HG02623 (cell line): ENCODE data around the gene CHRNB2.
"Not testable (repeated sequence)": the region's sequence is repeated elsewhere in the genome, so short reads cannot be mapped to it uniquely, and the experiment has no call there.

Experiments
- ATAC-seq: cut with Tn5 transposase; IDR thresholded peaks from one replicate; pipeline ENCODE4 v1.9.1; 2021; ENCODE audit warnings: moderate library complexity; ENCODE audit not compliant: unreplicated experiment

Gene CHRNB2, protein sequence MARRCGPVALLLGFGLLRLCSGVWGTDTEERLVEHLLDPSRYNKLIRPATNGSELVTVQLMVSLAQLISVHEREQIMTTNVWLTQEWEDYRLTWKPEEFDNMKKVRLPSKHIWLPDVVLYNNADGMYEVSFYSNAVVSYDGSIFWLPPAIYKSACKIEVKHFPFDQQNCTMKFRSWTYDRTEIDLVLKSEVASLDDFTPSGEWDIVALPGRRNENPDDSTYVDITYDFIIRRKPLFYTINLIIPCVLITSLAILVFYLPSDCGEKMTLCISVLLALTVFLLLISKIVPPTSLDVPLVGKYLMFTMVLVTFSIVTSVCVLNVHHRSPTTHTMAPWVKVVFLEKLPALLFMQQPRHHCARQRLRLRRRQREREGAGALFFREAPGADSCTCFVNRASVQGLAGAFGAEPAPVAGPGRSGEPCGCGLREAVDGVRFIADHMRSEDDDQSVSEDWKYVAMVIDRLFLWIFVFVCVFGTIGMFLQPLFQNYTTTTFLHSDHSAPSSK

DNA sequence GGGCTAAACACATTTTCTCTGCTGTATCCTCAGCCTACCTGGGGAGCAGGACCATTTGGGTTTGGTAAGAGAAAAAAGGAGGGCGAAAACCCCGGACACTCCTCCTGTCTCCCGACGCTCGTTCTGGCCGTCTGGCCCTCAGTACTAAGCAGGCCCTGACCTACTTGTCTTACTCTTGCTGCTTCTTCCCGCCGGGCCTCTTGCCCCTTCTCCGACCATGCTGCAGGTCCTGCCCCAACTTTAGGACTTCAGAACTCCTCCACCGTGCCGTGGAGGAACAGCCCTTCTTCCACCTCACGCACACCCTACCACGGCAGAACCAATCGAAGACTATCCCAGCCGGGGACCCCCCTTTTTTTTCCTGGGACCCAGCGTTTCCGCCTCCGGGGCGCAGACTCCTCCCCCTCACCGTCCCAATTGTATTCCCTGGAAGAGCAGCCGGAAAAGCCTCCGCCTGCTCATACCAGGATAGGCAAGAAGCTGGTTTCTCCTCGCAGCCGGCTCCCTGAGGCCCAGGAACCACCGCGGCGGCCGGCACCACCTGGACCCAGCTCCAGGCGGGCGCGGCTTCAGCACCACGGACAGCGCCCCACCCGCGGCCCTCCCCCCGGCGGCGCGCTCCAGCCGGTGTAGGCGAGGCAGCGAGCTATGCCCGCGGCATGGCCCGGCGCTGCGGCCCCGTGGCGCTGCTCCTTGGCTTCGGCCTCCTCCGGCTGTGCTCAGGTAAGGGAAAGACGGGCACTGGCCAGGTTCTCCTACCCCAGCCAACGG is at the start of gene CHRNB2:
TSS of gene CHRNB2 (plus strand) at position 393 of the 771 bp plus-strand sequence. CDS start at position 660, 267 bp downstream.
- ATAC-seq = no peak

DNA sequence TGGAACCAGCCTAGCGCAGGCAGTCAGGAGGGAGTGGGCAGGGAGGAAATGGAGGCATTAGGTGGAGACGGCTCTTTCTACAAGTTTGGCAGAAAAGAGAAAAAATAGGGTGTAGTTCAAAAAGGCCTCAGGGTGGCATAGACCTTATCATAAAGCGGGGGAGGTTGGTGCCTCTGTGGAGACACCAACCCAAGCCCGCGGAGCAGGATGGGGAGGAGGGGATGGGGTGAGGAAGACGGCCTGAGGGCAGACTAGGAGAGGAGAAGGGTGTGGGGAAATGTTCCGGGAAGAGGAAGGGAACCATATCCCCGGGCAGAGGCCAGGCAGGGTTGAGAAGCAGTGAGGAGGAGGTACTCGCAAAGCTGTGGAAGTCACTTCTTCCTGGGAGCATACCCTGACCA is 48.0 kb upstream of the CHRNB2 start:
- no peak for ATAC-seq

DNA sequence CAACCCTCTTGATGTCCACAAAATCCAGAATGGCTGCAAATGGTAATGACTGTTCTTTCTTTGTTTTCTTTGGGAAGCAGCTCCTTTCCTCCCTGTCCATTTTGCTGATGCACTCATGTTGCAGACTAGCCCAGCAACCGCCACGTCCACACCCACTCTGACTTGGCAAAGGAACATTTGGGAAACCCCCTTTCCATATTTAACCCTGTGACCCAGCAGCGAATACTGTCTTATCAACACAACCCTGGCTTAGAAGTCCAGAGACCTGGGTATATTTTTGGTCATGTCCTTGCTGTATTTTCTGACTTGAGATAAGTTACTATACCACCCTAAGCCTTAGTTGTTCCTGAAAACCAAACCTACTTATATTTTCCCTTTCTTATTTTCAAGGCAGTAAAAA is 47.2 kb upstream of the CHRNB2 start:
- ATAC-seq = no peak

DNA sequence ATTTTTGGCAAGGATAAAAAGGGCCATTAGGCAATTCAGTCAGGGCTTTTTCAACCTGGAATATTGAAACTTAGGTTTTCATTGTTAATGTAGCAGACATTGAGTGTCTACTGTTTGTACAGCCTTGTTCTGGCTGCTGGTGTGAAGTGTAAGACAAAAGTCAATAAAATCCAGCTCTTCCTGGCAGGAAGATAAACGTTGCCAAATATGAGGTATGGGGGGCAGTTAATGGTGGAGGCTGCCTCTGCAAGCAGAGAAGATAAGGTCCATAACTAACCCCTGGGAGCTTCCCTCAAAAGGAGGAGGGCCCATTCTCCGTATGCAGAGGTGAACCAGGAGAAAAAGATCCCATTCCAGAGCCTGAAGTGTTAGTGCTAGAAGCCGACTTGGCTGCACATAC is 45.9 kb upstream of the CHRNB2 start:
- no peak for ATAC-seq

DNA sequence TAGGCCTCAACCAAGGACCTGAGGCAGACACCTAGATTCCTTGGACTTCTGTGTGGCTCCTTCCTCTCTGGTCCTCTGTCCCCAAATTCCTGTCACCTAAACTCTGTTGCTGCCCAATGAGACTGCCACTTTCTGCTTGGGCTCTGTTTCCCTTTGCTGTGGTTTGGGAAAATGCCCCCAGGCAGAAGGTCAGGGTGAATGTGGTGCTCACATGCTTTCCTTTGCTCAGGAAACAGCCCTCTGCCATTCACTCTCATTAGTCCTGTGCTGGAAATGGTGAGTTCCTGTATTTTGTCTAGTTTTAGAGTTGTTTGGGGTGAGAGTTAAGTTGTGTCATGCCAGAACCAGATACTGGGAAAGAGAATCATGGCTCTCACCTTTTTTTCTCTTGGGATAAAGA is 42.7 kb upstream of the CHRNB2 start:
- no peak for ATAC-seq

DNA sequence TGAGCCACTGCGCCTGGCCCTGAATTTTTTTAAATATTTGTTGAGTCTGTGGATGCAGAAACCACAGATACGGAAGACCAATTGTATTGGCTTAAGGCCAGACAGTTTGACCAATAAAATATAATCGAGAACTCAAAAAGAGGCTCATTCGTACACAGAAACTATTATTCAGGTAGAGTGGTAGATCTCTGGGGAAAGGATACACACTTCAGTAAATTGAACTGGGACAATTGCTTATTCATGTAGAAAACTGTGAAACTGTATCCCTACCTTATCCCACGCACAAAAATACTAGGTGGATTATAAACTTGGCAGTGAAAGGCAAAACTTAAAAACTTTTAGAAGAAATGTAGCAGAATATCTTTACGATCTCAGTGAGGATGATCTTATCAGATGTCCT is 40.4 kb upstream of the CHRNB2 start:
- ATAC-seq = no peak

DNA sequence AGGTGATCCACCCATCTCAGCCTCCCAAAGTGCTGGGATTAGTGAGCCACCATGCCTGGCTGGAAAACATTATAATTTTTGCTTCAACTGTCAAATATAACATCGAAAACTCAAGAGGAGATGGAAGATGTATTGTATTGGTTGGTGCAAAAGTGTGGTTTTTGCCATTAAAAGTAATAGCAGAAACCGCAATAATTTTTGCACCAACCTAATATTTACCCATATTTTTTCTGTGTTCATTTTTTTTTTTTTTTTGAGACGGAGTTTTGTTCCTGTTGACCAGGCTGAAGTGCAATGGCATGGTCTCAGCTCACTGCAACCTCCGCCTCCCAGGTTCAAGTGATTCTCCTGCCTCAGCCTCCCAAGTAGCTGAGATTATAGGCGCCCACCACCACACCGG is 38.3 kb upstream of the CHRNB2 start:
- no peak for ATAC-seq

DNA sequence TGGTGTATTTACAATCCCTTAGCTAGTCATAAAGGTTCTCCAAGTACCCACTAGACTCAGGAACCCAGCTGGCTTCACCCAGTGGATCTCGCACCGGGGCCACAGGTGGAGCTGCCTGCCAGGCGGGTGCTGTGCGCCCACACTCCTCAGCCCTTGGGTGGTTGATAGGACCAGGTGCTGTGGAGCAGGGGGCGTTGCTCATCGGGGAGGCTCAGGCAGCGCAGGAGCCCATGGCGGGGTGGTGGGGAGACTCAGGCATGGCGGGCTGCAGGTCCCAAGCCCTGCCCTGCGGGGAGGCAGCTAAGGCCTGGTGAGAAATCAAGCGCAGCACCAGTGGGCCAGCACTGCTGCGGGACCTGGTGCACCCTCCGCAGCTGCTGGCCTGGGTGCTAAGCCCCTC is 35.6 kb upstream of the CHRNB2 start:
- ATAC-seq = not testable (repeated sequence)

DNA sequence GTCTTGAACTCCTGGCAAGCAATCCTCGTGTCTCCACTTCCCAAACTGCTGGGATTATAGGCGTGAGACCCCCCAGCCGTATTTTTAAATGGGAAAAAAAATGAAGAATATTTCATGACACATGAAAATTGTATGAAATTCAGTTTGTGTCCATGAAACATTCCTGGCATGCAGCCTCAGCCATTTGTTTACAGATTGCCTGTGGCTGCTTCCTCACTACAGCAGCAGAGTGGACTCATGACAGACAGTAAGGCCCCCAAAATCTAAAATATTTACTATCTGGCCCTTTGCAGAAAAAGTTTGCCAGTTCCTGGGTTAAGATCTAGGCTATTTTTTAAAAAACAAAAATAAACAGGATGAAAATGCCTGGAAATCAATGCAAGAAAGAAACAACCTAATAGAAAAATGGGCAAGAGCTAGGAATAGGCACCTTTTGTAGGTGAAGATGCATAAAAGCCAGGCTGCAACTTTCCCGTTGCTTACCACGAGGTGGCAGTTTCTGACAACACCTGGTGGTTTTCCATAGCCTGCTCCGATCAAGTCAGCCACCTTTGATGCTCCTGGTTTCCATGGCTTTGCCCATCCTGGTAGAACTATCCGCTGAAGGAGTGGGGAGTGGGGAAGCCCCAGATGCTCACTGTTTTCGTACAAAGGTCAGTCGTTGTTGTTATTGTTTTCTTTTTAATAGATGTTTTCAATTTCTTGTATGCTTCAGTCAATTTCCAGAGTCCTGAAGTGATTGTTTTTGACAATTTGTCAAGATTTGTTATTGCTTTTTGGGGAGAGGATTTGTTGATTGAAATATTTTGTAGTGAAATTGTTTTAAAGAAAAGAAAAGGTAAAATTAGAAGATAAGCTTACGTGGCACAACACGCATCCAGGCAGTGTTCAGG is 33.4 kb upstream of the CHRNB2 start:
- ATAC-seq = no peak

DNA sequence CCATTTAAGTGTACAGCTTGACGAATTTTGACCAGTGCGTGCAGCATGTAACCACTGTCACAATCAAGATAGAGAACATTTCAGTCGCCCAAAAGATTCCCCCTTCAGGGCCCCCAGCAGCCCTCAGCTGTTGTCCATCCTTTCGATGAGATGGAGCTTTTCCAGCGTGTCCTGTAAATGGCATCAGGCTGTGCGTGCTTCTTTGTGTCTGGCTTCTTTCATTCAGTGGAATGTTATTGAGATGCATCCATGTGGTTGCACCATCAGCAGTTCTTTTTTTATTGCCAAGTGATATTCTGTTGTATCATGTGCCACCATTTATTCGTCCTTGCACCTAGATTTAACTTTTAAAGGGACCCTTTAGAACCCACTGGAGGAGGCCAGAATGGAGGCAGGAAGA is 31.0 kb upstream of the CHRNB2 start:
- no peak for ATAC-seq

DNA sequence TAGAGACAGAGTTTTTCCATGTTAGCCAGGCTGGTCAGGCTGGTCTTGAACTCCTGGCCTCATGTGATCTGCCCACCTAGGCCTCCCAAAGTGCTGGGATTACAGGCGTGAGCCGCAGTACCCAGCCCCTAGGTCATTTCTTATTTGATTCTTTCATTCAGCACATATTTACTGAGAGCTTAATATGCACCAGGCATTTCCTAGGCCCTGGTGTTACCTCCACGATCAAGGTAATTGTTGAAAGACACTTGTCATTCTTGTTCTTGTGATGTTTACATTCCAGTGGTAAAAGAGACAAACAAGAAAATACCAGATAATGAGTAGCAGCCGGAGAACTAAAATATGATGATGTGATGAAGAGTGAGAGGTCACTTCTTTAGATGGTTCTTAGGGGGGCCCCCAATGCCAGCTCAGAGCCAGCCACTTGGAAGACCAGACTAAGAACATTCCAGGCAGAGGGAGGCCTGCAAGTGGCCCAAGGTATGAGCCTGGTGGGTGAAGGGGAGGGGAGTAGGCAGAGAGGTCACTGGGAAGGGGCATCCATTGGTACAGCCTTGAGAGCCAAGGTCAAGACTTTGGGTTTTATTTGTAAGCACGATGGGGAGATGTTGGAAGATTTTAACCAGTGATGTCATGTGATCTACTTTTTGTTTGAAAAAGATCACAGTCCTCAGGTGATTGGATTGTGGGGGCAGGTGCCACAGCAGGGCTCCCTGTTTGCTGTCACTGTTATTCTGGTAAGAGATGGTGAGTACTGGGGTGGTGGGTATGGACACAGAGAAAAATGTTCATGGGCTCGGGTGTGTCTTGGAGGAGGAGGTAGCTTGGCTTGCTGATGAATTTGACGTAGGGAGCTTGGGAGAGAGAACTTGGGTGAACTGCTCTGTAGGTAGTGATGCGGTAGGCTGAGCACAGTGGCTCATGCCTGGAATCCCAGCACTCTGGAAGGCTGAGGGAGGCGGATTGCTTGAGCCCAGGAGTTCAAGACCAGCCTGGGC is 27.8 kb upstream of the CHRNB2 start:
- ATAC-seq = no peak

DNA sequence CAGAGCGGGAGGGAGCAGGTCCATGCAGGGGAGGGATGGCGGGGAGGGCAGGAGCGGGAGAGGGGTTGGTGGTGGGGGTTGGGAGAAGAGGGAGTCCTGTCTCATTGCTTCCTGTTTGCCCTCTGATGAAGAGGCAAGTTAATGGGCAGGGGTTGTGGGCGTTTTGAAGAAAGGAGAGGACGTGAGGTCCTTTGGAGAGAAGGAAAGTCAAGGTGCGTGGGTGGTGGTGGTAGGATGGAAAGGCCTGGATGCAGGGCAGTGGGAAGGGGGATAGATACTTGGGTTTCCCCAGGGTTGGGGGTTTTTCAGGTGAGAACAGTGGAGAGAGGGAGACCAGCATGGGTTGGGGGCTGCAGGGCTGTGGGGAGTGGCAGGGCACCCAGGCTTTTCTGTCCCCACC is 26.3 kb upstream of the CHRNB2 start:
- ATAC-seq = no peak

DNA sequence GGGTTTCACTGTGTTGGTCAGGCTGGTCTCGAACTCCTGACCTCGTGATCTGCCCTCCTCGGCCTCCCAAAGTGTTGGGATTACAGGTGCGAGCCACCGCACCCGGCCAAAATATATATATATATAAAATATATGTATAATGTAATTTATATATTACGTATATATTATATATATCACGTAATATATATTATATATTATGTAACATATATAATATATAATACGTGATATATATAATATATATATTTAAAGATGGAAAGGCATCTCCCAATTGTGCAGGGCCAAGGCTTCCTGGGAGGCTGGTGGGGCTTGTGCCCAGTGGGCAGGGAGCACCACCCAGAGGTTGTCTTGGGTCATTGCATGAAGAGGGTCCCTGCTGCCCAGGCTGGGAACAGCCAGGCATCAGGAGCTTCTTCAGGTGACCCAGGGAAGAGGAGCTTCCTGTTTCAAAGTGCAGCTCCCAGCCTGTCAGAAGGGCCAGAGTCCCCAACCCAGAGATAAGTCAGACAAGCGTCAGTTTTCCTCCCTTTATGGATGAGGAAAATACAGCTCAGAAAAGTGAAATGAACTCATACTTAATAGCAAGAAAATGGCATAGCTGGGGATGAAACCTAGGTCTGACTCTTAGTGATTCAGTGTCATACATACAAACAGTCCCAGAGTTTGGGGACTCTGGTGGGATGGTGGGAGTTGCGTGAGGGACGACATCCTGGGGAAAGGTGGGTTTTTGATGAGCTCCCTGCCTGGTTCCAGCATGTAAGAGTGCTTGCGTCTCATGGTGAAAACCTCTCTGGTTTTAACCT is 21.1 kb upstream of the CHRNB2 start:
- ATAC-seq = no peak

DNA sequence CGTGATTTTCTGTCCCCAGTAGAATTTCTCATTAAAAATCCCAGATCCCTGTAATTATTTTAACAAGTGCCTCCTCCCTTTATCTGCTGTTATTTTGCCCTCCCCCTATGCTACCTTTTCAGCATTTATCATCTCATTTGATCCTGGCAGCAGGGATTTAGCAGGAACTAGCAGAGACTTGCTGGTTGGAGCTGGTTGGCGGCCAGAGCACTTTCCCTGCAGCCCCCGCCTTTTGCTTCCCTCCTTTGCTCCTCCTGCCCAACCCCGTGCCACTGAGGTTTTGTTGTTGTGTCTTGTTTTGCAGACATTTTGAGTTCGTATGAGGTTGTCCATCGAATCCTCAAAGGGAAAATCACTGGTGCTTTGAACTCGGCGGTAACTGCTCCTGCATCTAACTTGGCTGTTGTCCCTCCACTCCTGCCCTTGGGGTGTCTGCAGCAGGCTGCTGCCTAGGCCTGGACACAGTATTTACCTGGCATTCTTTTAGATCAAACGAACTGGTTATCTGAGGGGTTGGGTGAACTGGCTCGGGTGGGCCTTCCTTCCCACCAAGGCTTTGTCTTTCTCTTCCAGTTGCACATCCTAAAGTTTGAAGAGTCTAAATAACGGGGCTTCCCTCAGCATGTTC is 20.4 kb upstream of the CHRNB2 start:
- no peak for ATAC-seq

DNA sequence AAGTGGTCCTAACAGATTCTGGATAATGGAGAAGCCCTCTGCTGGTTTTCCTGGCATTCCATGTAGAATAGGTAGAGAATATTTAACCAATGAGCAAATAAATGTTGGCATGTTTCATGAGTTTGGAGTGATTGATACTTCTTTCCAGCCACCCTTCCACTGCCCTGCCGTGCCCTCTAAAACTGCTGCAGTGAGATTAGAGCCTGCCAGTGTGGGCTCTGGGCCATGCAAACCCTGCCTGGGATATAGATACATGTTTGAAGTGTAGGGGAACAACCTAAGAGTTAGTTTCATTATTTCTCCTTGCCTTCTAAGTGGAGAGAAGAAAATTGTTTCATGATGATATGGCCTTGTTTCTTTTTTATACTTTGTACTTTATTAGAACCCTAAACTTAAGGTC is 19.6 kb upstream of the CHRNB2 start:
- no peak for ATAC-seq

DNA sequence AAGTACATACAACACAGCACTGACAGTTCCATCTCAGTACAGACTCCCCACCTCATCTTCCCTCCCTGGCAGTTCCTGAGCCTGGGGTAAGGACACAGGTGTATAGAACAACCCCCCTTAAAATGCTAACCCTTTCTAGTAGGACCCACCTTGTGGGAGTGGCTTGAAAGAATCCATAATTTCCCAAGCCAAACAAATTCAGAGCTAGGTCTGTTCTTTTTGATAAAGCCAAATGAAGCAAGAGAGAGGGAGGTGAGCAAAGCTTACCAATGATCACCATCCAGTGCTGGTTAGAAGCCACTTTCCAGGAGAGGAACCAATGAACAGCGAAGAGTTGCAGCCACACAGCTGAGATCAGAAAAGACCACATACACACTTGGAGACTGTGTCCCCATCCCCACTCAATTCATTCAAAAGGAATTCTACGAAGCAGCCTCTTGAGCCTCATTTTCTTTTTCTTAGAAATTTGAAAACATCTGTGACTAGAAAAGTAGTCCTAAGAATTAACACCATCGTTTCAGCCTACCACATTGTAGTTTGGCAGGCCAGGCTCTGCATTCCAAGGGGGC is 18.3 kb upstream of the CHRNB2 start:
- ATAC-seq = no peak

DNA sequence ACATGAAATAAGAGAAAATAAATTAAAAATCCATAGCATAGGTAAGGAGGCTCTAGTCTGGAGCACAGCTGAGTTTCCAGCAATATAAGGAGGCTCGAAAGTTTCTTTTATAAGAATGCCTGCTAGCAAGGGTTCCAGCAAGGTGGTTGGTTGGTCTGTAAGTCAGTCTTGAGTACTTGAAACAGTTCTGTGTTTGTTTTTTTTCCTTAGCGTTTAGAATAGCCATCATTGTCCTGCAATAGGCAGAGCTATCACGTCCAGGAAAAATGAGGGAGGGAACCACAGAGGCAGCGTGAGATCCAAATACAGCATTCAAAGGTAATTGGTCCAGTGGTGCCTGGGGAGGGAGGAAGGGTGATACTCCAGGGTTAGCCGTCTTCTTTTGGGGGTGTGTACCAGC is 17.5 kb upstream of the CHRNB2 start:
- ATAC-seq = no peak

DNA sequence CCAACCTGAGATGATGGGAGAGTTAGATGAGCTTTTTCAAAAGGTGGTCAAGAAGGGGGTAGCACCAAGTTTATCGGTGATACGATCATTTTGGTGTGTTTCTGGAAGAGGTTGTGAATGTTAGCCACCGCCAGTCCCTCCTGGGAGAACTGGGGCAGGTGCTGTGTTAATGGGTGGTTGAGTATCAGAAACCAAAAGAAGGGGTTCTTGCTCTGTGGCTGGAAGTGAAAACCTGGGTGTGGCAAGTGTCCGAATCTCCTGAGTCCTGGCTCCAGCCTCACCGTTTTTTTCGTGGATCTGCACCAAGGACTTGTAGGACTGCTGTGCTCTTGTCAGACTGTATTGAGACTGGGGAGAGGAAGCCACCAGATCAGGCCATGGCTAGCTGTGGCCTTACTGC is 16.9 kb upstream of the CHRNB2 start:
- ATAC-seq = no peak
